Peyer's patch (tissue), 4 donors: Measurements from ENCODE around the gene SNCB.

Experiments used
- CTCF ChIP-seq, 6 experiments: fragments of 450-650 bp in 4 of 6; fragments of 200-600 bp in 2 of 6; sonication (generic) in 1 of 6; IDR thresholded peaks; one replicate each; pipeline ENCODE4 v1.5.1; 2017 to 2019; ENCODE audit warnings: antibody characterized with exemption in 6 of 6, mild to moderate bottlenecking in 3 of 6, moderate library complexity in 1 of 6
- POLR2A ChIP-seq, 2 donors: fragments of 450-650 bp; IDR thresholded peaks; one replicate each; pipeline ENCODE4 v1.5.1; 2017; ENCODE audit warnings: antibody characterized with exemption in 2 of 2, mild to moderate bottlenecking in 2 of 2, moderate library complexity in 2 of 2

GRCh38 chr5:176663566-176663965 is 33.2 kb upstream of the SNCB start:
- TF ChIP-seq POLR2A (IDR thresholded peaks at IDR 0.05): no peak
- TF ChIP-seq CTCF (IDR thresholded peaks at IDR 0.05): no peak
